Keratinocyte (primary cell): ENCODE data around the gene FERMT3.

ENCODE experiments used
- EZH2 ChIP-seq: IDR thresholded peaks from one replicate; pipeline ENCODE4 v1.6.1; 2012; ENCODE audit warnings: inconsistent platforms, mild to moderate bottlenecking, low read length, moderate library complexity
- TF ChIP-seq, protein P1 (sequence below), 3 experiments: IDR thresholded peaks in 1 of 3; conservative IDR thresholded peaks in 1 of 3; optimal IDR thresholded peaks in 1 of 3; 2 replicates in 2 of 3; 3 replicates in 1 of 3; pipeline versions ENCODE3 to v1.5.1; 2011; ENCODE audit warnings: low read length in 3 of 3, mild to moderate bottlenecking in 3 of 3, moderate library complexity in 2 of 3, control low read depth in 1 of 3, inconsistent platforms in 1 of 3; ENCODE audit not compliant: insufficient read depth in 2 of 3; ENCODE audit errors: extremely low read depth in 1 of 3

DNA sequence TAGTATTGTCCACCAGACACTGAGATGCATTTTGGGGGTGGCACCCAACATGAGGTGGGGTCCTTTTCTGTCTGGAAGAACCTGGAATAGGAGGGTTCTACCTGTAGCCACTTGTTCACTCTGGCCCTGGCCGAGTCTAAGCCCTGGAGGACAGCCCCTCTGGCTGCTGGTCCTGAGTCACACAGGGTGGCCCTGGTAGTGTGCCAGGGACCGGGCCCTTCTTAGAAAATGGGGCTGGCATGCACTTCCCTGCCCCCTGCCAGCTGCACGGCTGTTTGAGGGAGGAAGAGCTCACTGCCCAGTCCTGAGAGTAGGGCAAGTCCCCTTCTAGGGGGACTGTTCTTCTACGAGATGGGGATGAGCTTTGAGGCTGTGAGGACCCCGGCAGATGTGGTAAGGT, 47.0 kb downstream of the FERMT3 start:
- TF ChIP-seq, protein P1, sequence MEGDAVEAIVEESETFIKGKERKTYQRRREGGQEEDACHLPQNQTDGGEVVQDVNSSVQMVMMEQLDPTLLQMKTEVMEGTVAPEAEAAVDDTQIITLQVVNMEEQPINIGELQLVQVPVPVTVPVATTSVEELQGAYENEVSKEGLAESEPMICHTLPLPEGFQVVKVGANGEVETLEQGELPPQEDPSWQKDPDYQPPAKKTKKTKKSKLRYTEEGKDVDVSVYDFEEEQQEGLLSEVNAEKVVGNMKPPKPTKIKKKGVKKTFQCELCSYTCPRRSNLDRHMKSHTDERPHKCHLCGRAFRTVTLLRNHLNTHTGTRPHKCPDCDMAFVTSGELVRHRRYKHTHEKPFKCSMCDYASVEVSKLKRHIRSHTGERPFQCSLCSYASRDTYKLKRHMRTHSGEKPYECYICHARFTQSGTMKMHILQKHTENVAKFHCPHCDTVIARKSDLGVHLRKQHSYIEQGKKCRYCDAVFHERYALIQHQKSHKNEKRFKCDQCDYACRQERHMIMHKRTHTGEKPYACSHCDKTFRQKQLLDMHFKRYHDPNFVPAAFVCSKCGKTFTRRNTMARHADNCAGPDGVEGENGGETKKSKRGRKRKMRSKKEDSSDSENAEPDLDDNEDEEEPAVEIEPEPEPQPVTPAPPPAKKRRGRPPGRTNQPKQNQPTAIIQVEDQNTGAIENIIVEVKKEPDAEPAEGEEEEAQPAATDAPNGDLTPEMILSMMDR (optimal IDR thresholded peaks at IDR 0.05 in 1 of 3, IDR thresholded peaks at IDR 0.05 in 1 of 3, conservative IDR thresholded peaks at IDR 0.05 in 1 of 3; ENCODE audit: extremely low read depth in 1 of 3, insufficient read depth in 2 of 3, low read length in 3 of 3), result no peak
- TF ChIP-seq EZH2, result no peak
